Kidney tubule cell (primary cell): ENCODE results near the gene THSD7A.

ENCODE experiments used
- DNase-seq: peaks from one replicate; pipeline ENCODE4 v3.0.0-alpha.2; 2018; ENCODE audit warnings: low spot score

THSD7A gene

DNA sequence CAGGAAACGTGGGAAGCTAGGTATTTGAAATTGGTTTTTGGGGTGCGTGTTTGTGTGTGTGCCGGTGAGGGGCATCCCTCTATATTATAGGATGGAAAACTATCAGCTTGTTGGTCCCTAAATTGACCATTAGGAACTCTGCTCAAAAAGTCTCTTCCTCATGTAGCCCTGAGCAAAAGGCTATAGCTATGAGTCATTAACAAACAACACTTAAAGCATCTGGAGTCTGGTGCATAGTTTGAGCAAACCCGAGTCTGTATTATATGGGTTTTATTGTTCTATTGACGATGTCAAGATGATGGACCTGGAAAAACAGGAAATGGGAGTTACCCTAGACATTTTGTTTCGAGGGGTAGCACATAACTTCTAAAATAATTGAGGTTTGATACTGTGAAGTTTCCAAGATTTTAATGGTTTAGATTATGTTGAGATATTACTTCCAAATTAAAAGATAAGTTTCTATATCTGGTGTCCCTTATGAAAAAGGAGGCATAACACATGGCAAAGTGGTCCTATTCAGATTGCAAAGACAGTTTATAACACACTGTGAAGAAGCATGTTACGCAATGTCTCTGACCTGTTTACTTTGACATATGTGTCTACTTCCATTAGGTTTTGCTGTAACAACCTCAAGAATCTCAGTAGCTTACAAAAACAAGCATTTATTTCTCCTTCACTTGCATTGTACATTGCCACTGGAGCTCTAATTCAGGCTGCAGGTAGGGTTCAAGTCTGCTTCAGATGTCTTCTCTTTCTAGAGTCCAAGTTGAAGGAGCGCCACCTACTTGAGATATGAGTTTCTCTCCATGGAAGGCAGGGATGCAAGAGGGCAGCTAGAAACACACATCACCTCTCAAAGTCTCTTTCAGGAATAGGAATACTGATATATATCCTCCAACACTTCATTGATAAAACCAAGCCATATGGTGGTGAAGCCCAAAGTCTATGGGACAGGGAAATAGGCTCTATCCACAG, 500.6 kb downstream of the THSD7A start:
- DNase-seq = no peak

DNA sequence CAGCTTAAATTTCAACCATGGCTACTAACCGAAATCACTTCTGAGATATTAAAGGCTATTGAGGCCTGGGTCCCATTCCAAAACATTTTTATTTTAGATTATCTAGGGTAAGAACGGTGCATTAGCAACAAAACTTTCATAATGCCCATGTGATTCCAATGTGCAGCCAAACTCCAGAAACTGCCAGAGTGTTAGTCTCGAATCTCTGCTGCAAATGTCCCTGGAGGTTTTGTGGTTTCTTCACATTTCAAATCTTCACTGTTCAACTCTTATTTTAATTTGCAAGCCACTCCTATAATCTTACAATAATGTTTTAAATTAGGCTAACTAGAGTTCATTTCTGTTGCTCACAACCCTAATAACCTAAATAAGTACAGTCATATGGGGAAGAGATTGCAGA, 501.3 kb downstream of the THSD7A start:
- DNase-seq = no peak

DNA sequence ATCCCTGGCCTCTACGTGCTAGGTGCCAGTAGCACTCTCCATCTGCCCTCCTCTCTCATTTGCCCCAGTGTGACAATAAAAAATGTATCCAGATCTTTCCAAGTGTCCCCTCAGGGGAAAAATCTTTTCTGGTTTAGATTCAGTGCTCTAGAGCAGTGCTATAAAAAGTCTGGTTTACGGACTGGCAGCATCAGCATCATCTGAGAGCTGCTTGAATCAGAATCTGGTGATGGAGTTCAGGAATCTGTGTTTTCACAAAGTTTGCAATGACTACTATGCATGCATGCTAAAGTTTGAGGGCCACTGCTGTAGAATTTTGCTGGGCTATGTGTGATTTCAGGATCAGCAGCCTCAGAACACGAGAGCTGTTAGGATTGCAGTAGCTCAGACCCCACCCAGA, 501.8 kb downstream of the THSD7A start:
- no peak for DNase-seq

DNA sequence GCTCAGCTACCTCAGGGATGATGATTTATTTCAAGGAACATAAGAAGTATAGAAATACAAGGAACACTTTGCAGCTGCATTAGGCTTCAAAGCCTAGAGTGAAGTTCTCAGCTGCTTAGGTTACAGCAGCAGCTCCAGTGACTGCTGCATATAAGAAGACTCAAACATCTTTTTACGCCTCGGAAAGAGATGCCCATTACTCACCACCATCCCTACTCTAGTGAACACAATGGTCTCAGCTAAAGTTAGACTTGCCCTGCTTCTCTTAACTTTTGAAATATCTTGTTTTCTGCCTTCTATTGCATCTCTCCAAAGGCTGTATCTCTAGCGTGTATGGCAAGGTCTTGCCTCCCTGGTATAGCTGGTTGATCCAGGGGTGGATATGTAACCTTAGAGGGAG, 502.4 kb downstream of the THSD7A start:
- no peak for DNase-seq

DNA sequence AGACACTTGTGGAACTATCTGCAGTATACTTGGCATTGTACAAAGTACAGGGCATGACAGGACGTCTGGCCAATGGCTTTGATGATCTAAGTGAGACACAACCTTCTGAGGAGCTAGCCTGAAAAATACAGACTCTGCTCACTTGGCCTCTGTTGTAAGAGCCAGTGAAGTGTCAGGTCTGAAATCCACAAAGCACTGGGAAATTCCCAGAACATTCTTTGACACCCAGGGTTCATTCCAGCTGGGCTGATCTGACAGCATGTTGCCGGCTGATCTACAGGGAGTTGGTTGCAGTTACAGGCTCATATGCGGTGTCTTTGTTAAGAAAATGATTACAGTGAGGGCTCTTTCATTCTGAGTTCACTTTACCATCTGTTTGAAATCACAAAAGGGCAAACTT, 503.7 kb downstream of the THSD7A start:
- DNase-seq = peak; percentile 70

DNA sequence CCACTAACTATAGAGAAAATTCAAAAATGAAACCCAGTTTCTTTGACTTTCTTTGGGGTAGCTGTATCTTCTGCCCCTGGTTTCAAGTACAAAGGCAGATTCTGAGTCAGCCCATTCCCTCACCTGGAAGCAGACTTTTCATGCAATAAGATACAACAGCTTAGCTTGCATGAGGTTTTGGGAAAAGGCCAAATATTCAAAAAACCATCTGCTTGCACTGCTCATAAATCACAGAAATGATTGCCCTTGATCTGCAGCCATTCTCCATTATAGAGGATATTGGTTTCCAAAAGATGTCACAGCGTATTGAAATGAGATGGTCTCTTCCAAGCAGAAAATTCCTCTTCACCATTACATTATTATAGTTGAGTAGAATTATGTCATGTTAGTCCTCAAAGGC, 504.4 kb downstream of the THSD7A start:
- DNase-seq = no peak
